ENCODE measurements around the gene HNRNPA0.

GRCh38 chr5:137758121-137758520, 4.0 kb upstream of the HNRNPA0 start:
- TF ChIP-seq CTCF (IDR thresholded peaks at IDR 0.05) = no peak
- no peak for TF ChIP-seq ZFX (IDR thresholded peaks at IDR 0.05; ENCODE audit: borderline replicate concordance)

All from 22Rv1 (cell line).